Neural crest cell (in vitro differentiated cells): Measurements from ENCODE around the gene TP73. TPM values are rescaled to one million over a fixed set of nuclear protein-coding genes. Genes with fewer than 3 reads are reported as not detected.
A peak's percentile ranks its signal among the peaks of the same experiment; 100 is the strongest.

Experiments
- DNase-seq: peaks from one replicate; pipeline ENCODE4 v3.0.0; 2021; ENCODE audit warnings: low read depth, mixed read lengths, low spot score
- H3K27ac Mint-ChIP-seq: one replicate; pipeline ENCODE4 v1.8.0; 2021; ENCODE audit warnings: mild to moderate bottlenecking, mixed read lengths; ENCODE audit not compliant: unreplicated experiment
- H3K27me3 Mint-ChIP-seq: 2 replicates; pipeline ENCODE4 v1.8.0; 2021; ENCODE audit warnings: low read depth, mild to moderate bottlenecking, mixed read lengths
- H3K36me3 Mint-ChIP-seq: 2 replicates; pipeline ENCODE4 v1.8.0; 2021; ENCODE audit warnings: low read depth, mild to moderate bottlenecking, mixed read lengths
- H3K4me1 Mint-ChIP-seq: 2 replicates; pipeline ENCODE4 v1.8.0; 2021; ENCODE audit warnings: mixed read lengths
- H3K4me3 Mint-ChIP-seq: one replicate; pipeline ENCODE4 v1.8.0; 2021; ENCODE audit warnings: mild to moderate bottlenecking, mixed read lengths
- H3K9me3 Mint-ChIP-seq: 2 replicates; pipeline ENCODE4 v1.8.0; 2021; ENCODE audit warnings: mixed read lengths
- CTCF ChIP-seq: fragments of 200-600 bp; sonication (generic); conservative IDR thresholded peaks from 2 replicates; pipeline ENCODE4 v1.5.0; 2021; ENCODE audit warnings: antibody characterized with exemption, mild to moderate bottlenecking
- total RNA-seq: library from RNA; stranded (reverse); gene quantifications from 2 replicates; pipeline ENCODE4 v1.2.1, GENCODE V29; 2021

The TP73 gene
- total RNA-seq, 1 donor from 2014 or later: 1.5 TPM

- H3K27me3 Mint-ChIP-seq: no peaks in the 10 kb centered on the region
- no peak overlapping the region for H3K27ac Mint-ChIP-seq
- H3K4me1 Mint-ChIP-seq: peaks cover 11% of the 10 kb centered on the region
- peak overlapping the region; percentile 66 for H3K4me3 Mint-ChIP-seq
- H3K36me3 Mint-ChIP-seq: no peaks in the 10 kb centered on the region
- H3K9me3 Mint-ChIP-seq: no peaks in the 10 kb centered on the region
- TF ChIP-seq CTCF: no peak
- no peak for DNase-seq
Observed at GRCh38 chr1:3771108-3772026, 119.1 kb downstream of the TP73 start.

GRCh38 chr1:3772027-3772714 lies 119.9 kb downstream of the TP73 start:
- DNase-seq: peak; percentile 87
- peaks cover 11% of the 10 kb centered on the region for H3K4me1 Mint-ChIP-seq
- H3K4me3 Mint-ChIP-seq: peak overlapping the region; percentile 66
- no peaks in the 10 kb centered on the region for H3K36me3 Mint-ChIP-seq
- H3K9me3 Mint-ChIP-seq: no peaks in the 10 kb centered on the region
- TF ChIP-seq CTCF: no peak
- H3K27ac Mint-ChIP-seq: no peak overlapping the region
- no peaks in the 10 kb centered on the region for H3K27me3 Mint-ChIP-seq

DNA sequence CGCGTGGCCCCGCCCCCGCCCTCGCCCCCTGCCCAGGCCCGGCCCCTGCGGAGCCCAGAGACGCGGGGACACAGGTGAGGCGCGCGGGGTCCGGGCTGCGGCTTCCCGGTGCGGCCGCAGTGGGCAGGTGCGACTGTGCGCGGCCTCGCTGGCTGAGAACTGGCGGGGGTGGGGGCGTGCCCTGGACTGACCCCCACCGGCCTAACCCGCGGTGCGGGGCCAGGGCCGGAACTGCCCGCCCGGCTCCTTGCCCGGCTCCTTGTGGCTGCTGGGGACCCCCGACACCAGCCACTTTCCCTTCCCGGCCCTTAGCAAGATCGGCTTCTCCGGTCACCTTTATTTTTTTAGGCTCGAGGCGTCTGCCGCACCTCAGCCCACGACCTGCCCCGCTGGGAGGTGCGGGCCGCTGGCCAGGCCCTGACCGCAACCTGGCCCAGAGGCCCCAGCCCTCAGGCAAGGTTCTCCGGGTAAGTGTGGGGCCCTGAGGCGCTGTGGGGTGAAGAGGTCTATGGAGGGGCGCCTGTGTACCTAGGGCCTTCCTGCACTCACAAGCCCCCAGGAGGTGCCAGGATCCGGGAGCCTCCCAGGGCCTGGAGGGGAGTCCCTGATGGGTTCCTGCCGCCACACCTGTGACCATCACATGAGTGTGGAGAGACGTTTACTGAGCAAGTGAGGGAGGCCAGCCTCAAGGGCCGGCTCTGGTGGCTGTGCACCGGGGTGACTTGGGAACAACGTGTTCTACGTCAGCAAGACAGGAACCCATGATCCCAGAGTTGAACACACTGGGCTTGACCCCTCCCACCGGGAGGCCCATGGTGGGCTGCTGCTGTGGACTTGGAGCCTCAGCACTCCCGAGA lies 120.6 kb downstream of the TP73 start, which contains the start of gene SMIM1:
SMIM1 (plus strand) TSS at position 35 of the 857 bp plus-strand sequence. CDS start 2,625 bp downstream, outside the sequence.
- no peak for DNase-seq
- Mint-ChIP-seq H3K27me3 (no peaks in the 10 kb centered on the region), H3K9me3 (no peaks in the 10 kb centered on the region), H3K4me1 (peaks cover 11% of the 10 kb centered on the region), H3K4me3 (peak within 1 kb of the TSS; percentile 66), H3K27ac (no peak within 1 kb of the TSS), H3K36me3 (no peaks in the 10 kb centered on the region)
- TF ChIP-seq CTCF: no peak

DNA sequence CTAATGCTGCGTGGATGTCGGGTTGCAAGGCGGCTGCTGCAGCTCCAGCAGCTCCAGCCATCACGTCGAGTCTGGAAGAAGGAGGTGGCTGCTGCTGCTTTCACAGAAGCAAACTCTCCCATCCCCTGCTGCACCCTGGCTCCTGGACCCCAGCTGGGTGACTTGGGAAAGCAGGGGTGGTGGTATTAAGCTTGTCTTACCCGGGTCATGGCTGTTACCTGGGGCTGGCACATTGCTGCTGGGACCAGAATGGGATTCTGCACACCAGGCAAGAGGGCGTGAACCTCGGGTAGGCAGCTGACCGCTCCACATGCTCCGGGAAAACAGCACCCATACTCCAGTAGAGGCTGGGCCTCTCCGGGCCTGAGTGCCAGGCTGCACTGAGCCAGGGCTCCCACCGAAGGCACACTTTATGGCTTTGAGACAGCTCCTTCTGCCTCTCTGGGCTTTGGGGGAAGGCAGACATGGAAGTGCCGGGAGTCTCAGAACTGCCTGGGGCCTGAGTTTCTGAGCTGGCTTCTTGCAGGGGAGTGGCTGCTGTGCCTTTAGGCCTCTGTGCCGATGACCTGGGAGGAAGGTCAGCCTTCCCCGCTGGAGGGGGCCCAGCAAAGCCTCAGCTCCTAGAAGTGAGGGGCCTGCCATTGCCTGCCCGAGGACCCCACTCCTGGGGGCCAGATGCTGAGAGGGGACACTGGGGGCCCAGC lies 121.4 kb downstream of the TP73 start:
- H3K27me3 Mint-ChIP-seq: no peaks in the 10 kb centered on the region
- H3K9me3 Mint-ChIP-seq: no peaks in the 10 kb centered on the region
- TF ChIP-seq CTCF: no peak
- H3K27ac Mint-ChIP-seq: no peak overlapping the region
- DNase-seq: no peak
- H3K4me3 Mint-ChIP-seq: peak overlapping the region; percentile 61
- H3K4me1 Mint-ChIP-seq: peaks cover 11% of the 10 kb centered on the region
- H3K36me3 Mint-ChIP-seq: no peaks in the 10 kb centered on the region
